Liver (tissue), 9 donors: ENCODE measurements around the gene KAZN. TPM values are rescaled to one million over a fixed set of nuclear protein-coding genes. Genes with fewer than 3 reads are reported as not detected.

ENCODE experiments used
- DNase-seq: peaks from one replicate; pipeline ENCODE4 v3.0.0-alpha.2; 2017; ENCODE audit warnings: low spot score
- H3K27ac ChIP-seq, 2 donors: one replicate each; pipeline ENCODE4 v1.7.0; 2013; ENCODE audit warnings: inconsistent platforms in 2 of 2, low read length in 2 of 2, control low read depth in 1 of 2, low read depth in 1 of 2, mild to moderate bottlenecking in 1 of 2
- H3K27me3 ChIP-seq, 4 donors: one replicate each; pipeline versions ENCODE4 v1.6.1 to v1.7.0; 2013; ENCODE audit warnings: low read length in 3 of 4, inconsistent platforms in 1 of 4, mild to moderate bottlenecking in 1 of 4, moderate library complexity in 1 of 4; ENCODE audit not compliant: control insufficient read depth in 4 of 4, insufficient read depth in 4 of 4
- H3K36me3 ChIP-seq, 4 donors: one replicate each; pipeline versions ENCODE4 v1.6.1 to v1.7.0; 2013; ENCODE audit warnings: low read length in 3 of 4, mild to moderate bottlenecking in 3 of 4, low read depth in 1 of 4, moderate library complexity in 1 of 4; ENCODE audit not compliant: control insufficient read depth in 4 of 4, insufficient read depth in 3 of 4
- H3K4me1 ChIP-seq, 4 donors: one replicate each; pipeline versions ENCODE4 v1.6.1 to v1.7.0; 2013; ENCODE audit warnings: low read length in 3 of 4, mild to moderate bottlenecking in 3 of 4, moderate library complexity in 1 of 4; ENCODE audit not compliant: control insufficient read depth in 4 of 4, insufficient read depth in 4 of 4
- H3K4me3 ChIP-seq, 3 donors: one replicate each; pipeline versions ENCODE4 v1.6.1 to v1.7.0; 2013; ENCODE audit warnings: low read length in 3 of 3, control low read depth in 1 of 3, low read depth in 1 of 3, mild to moderate bottlenecking in 1 of 3
- H3K9ac ChIP-seq, 2 donors: one replicate each; pipeline ENCODE4 v1.7.0; 2013; ENCODE audit warnings: low read length in 2 of 2, mild to moderate bottlenecking in 2 of 2, moderate library complexity in 2 of 2, control low read depth in 1 of 2, low read depth in 1 of 2
- H3K9me3 ChIP-seq, 4 donors: one replicate each; pipeline versions ENCODE4 v1.6.1 to v1.7.0; 2013; ENCODE audit warnings: low read length in 3 of 4; ENCODE audit not compliant: control insufficient read depth in 4 of 4
- EGR1 ChIP-seq, 2 donors: IDR thresholded peaks; 2 replicates each; pipeline ENCODE4 v1.6.1; 2016 to 2018; ENCODE audit warnings: antibody characterized with exemption in 2 of 2, low read depth in 2 of 2
- FOXA1 ChIP-seq: IDR thresholded peaks from 2 replicates; pipeline ENCODE4 v1.6.1; 2016; ENCODE audit warnings: antibody characterized with exemption
- FOXA2 ChIP-seq: IDR thresholded peaks from 2 replicates; pipeline ENCODE4 v1.6.1; 2016; ENCODE audit warnings: antibody characterized with exemption
- GABPA ChIP-seq, 2 donors: IDR thresholded peaks in 1 of 2; conservative IDR thresholded peaks in 1 of 2; 2 replicates each; pipeline ENCODE4 v1.6.1; 2016; ENCODE audit warnings: antibody characterized with exemption in 2 of 2, mild to moderate bottlenecking in 1 of 2, moderate library complexity in 1 of 2
- HNF4A ChIP-seq, 2 donors: conservative IDR thresholded peaks; 2 replicates each; pipeline ENCODE4 v1.6.1; 2016; ENCODE audit warnings: antibody characterized with exemption in 2 of 2, mild to moderate bottlenecking in 2 of 2
- JUND ChIP-seq, 2 donors: IDR thresholded peaks; 2 replicates each; pipeline ENCODE4 v1.6.1; 2016; ENCODE audit warnings: antibody characterized with exemption in 2 of 2
- NR2F2 ChIP-seq: IDR thresholded peaks from 2 replicates; pipeline ENCODE4 v1.6.1; 2016; ENCODE audit warnings: antibody characterized with exemption
- RAD21 ChIP-seq, 2 donors: IDR thresholded peaks; 2 replicates each; pipeline ENCODE4 v1.6.1; 2016; ENCODE audit warnings: antibody characterized with exemption in 2 of 2, mild to moderate bottlenecking in 2 of 2
- RXRA ChIP-seq, 2 donors: IDR thresholded peaks; 2 replicates each; pipeline ENCODE4 v1.6.1; 2017 to 2018; ENCODE audit warnings: antibody characterized with exemption in 2 of 2, mild to moderate bottlenecking in 1 of 2
- SP1 ChIP-seq: IDR thresholded peaks from 2 replicates; pipeline ENCODE4 v1.6.1; 2018; ENCODE audit warnings: antibody characterized with exemption, mild to moderate bottlenecking
- TAF1 ChIP-seq: conservative IDR thresholded peaks from 2 replicates; pipeline ENCODE4 v1.6.1; 2016; ENCODE audit warnings: antibody characterized with exemption, mild to moderate bottlenecking
- YY1 ChIP-seq: IDR thresholded peaks from 2 replicates; pipeline ENCODE4 v1.6.1; 2016; ENCODE audit warnings: antibody characterized with exemption, mild to moderate bottlenecking
- ZBTB33 ChIP-seq: IDR thresholded peaks from 2 replicates; pipeline ENCODE4 v1.6.1; 2016; ENCODE audit warnings: antibody characterized with exemption
- WGBS: extraction: QIAGEN DNeasy Blood & Tissue Kit; methylation state at CpG from one replicate; pipeline ENCODE4 v1.1.7; 2013; 5-methylcytosine and 5-hydroxymethylcytosine counted together
- polyA plus RNA-seq, 2 donors: library from polyadenylated mRNA; stranded (reverse) in 1 of 2; unstranded in 1 of 2; fragments of 200-250 nt in 1 of 2; fragments of >200 nt in 1 of 2; fragmentation: Nextera tagmentation in 1 of 2; extraction: Ambion mirVana in 1 of 2; gene quantifications; one replicate each; pipeline versions ENCODE4 v1.2.1 to v1.2.3, GENCODE V29; 2013 to 2015
- total RNA-seq, 2 donors: library from RNA; depleted of rRNA; stranded (reverse); fragments of >200 nt; gene quantifications; one replicate each; pipeline ENCODE4 v1.2.3, GENCODE V29; 2014
- TF ChIP-seq, protein P1 (sequence below): IDR thresholded peaks from 2 replicates; pipeline ENCODE4 v1.6.1; 2016; ENCODE audit warnings: antibody characterized with exemption
- TF ChIP-seq, protein P2 (sequence below): fragments of 150-350 bp; IDR thresholded peaks from 2 replicates; pipeline ENCODE4 v1.5.1; 2017; ENCODE audit warnings: improper control_type of control experiment, low read depth, low read length; ENCODE audit not compliant: missing input control
- TF ChIP-seq, protein P3 (sequence below): IDR thresholded peaks from 2 replicates; pipeline ENCODE4 v1.6.1; 2016; ENCODE audit warnings: antibody characterized with exemption, mild to moderate bottlenecking
- TF ChIP-seq, protein P4 (sequence below): IDR thresholded peaks from 2 replicates; pipeline ENCODE4 v1.6.1; 2016; ENCODE audit warnings: antibody characterized with exemption
- donor health status: healthy.
- donor health status: healthy.
- donor health status: healthy.
- donor health status: healthy.
- donor health status: healthy.

Gene KAZN
- total and polyA plus RNA-seq, 4 donors = 1.9 to 6.9 (median 2.4) TPM

GRCh38 chr1:14906665-14907064 lies 308.2 kb downstream of the KAZN start:
- no peak overlapping the region for H3K9ac ChIP-seq
- TF ChIP-seq FOXA1 (no peak), RXRA (IDR thresholded peaks at IDR 0.05) (no peak), TAF1 (no peak), GABPA (IDR thresholded peaks at IDR 0.05 in 1 of 2, conservative IDR thresholded peaks at IDR 0.05 in 1 of 2) (no peak), EGR1 (IDR thresholded peaks at IDR 0.05; ENCODE audit: low read depth in 2 of 2) (no peak), RAD21 (IDR thresholded peaks at IDR 0.05) (no peak), ZBTB33 (no peak), YY1 (no peak), JUND (IDR thresholded peaks at IDR 0.05) (no peak)
- TF ChIP-seq, protein P1, sequence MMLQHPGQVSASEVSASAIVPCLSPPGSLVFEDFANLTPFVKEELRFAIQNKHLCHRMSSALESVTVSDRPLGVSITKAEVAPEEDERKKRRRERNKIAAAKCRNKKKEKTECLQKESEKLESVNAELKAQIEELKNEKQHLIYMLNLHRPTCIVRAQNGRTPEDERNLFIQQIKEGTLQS = no peak
- TF ChIP-seq, protein P2, sequence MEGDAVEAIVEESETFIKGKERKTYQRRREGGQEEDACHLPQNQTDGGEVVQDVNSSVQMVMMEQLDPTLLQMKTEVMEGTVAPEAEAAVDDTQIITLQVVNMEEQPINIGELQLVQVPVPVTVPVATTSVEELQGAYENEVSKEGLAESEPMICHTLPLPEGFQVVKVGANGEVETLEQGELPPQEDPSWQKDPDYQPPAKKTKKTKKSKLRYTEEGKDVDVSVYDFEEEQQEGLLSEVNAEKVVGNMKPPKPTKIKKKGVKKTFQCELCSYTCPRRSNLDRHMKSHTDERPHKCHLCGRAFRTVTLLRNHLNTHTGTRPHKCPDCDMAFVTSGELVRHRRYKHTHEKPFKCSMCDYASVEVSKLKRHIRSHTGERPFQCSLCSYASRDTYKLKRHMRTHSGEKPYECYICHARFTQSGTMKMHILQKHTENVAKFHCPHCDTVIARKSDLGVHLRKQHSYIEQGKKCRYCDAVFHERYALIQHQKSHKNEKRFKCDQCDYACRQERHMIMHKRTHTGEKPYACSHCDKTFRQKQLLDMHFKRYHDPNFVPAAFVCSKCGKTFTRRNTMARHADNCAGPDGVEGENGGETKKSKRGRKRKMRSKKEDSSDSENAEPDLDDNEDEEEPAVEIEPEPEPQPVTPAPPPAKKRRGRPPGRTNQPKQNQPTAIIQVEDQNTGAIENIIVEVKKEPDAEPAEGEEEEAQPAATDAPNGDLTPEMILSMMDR = no peak
- TF ChIP-seq, protein P3, sequence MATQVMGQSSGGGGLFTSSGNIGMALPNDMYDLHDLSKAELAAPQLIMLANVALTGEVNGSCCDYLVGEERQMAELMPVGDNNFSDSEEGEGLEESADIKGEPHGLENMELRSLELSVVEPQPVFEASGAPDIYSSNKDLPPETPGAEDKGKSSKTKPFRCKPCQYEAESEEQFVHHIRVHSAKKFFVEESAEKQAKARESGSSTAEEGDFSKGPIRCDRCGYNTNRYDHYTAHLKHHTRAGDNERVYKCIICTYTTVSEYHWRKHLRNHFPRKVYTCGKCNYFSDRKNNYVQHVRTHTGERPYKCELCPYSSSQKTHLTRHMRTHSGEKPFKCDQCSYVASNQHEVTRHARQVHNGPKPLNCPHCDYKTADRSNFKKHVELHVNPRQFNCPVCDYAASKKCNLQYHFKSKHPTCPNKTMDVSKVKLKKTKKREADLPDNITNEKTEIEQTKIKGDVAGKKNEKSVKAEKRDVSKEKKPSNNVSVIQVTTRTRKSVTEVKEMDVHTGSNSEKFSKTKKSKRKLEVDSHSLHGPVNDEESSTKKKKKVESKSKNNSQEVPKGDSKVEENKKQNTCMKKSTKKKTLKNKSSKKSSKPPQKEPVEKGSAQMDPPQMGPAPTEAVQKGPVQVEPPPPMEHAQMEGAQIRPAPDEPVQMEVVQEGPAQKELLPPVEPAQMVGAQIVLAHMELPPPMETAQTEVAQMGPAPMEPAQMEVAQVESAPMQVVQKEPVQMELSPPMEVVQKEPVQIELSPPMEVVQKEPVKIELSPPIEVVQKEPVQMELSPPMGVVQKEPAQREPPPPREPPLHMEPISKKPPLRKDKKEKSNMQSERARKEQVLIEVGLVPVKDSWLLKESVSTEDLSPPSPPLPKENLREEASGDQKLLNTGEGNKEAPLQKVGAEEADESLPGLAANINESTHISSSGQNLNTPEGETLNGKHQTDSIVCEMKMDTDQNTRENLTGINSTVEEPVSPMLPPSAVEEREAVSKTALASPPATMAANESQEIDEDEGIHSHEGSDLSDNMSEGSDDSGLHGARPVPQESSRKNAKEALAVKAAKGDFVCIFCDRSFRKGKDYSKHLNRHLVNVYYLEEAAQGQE = no peak
- 95% methylated on average over 6 of the region's 6 CpGs for WGBS
- H3K4me3 ChIP-seq = no peak overlapping the region
- H3K27me3 ChIP-seq = no peaks in the 10 kb centered on the region
- no peaks in the 10 kb centered on the region for H3K9me3 ChIP-seq
- no peaks in the 10 kb centered on the region for H3K36me3 ChIP-seq
- H3K27ac ChIP-seq = no peak overlapping the region
- no peak for DNase-seq
- no peaks in the 10 kb centered on the region for H3K4me1 ChIP-seq

DNA sequence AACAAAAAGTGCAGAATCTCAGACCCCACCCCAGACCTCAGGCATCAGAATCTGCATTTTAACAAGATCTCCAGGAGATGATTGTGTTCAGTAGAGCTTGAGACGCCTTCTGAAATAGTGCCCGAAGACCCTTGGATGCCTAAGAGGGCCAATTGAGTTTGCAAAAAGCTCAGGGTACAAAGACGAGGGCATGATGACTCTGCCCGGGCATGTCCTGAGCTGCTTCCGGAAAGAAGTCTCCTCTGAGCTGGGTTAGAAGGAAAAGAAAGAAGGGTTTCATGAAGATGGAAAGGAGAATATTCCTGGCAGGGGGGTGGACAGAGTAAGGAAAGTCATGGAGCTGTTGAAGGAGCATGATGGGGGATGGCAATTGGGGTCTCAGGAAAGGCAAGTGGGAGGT lies 308.9 kb downstream of the KAZN start:
- WGBS = 88% methylated on average over 5 of the region's 5 CpGs
- Histone ChIP-seq H3K9ac (no peak overlapping the region), H3K4me3 (no peak overlapping the region), H3K27me3 (no peaks in the 10 kb centered on the region), H3K9me3 (no peaks in the 10 kb centered on the region), H3K36me3 (no peaks in the 10 kb centered on the region), H3K4me1 (no peaks in the 10 kb centered on the region), H3K27ac (no peak overlapping the region)
- DNase-seq = no peak
- TF ChIP-seq SP1 (no peak), JUND (IDR thresholded peaks at IDR 0.05) (no peak), EGR1 (IDR thresholded peaks at IDR 0.05; ENCODE audit: low read depth in 2 of 2) (no peak), HNF4A (conservative IDR thresholded peaks at IDR 0.05) (no peak), FOXA1 (no peak), NR2F2 (no peak), GABPA (IDR thresholded peaks at IDR 0.05 in 1 of 2, conservative IDR thresholded peaks at IDR 0.05 in 1 of 2) (no peak), FOXA2 (no peak), RXRA (IDR thresholded peaks at IDR 0.05) (no peak), YY1 (no peak)
- TF ChIP-seq, protein P3 = no peak
- TF ChIP-seq, protein P1 = no peak
- TF ChIP-seq, protein P2 = no peak
- TF ChIP-seq, protein P4, sequence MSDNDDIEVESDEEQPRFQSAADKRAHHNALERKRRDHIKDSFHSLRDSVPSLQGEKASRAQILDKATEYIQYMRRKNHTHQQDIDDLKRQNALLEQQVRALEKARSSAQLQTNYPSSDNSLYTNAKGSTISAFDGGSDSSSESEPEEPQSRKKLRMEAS = no peak
